Fibroblast of mammary gland (primary cell): ENCODE data around the gene TEDC2.

Experiments used
- DNase-seq: peaks from one replicate; pipeline ENCODE4 v3.0.0-alpha.2; 2010; ENCODE audit warnings: low read depth
- H3K4me3 ChIP-seq: 2 replicates; pipeline ENCODE4 v1.5.1; 2011; ENCODE audit warnings: low read depth, mild to moderate bottlenecking, low read length, moderate library complexity; ENCODE audit not compliant: control insufficient read depth
- CTCF ChIP-seq: conservative IDR thresholded peaks from 2 replicates; pipeline ENCODE4 v1.5.1; 2011; ENCODE audit warnings: low read depth, low read length, inconsistent platforms; ENCODE audit not compliant: control insufficient read depth, insufficient read depth

TEDC2 gene

GRCh38 chr16:2450535-2450934, 9.4 kb upstream of the TEDC2 start:
- no peak overlapping the region for H3K4me3 ChIP-seq
- DNase-seq, result no peak
- no peak for TF ChIP-seq CTCF

DNA sequence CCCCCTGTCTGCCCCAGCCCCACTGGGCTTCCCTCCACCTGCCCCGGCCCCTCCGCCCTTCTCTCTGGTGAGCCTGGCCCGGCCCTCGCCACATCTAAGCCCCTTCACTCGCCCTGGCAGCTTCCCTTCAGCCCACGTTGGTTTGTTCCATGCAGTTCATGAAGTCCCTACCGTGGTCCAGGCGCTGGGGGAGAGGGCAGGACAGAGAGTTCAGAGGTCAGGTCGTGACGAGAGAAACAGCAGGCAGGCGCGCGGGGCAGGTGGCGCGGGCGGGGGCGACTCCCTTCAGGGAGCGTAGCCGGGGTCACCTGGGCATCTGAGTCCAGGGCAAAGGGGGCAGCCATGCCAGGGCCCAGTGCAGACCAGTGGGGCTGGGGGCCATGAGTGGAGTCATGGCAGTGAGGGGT, 8.9 kb upstream of the TEDC2 start:
- TF ChIP-seq CTCF, result no peak
- H3K4me3 ChIP-seq, result no peak overlapping the region
- no peak for DNase-seq

- no peak for DNase-seq
- no peak for TF ChIP-seq CTCF
- H3K4me3 ChIP-seq, result no peak overlapping the region
Measured at GRCh38 chr16:2451851-2452320, 8.0 kb upstream of the TEDC2 start.

GRCh38 chr16:2452650-2453049, 7.3 kb upstream of the TEDC2 start:
- TF ChIP-seq CTCF, result no peak
- H3K4me3 ChIP-seq, result no peak overlapping the region
- DNase-seq, result no peak

DNA sequence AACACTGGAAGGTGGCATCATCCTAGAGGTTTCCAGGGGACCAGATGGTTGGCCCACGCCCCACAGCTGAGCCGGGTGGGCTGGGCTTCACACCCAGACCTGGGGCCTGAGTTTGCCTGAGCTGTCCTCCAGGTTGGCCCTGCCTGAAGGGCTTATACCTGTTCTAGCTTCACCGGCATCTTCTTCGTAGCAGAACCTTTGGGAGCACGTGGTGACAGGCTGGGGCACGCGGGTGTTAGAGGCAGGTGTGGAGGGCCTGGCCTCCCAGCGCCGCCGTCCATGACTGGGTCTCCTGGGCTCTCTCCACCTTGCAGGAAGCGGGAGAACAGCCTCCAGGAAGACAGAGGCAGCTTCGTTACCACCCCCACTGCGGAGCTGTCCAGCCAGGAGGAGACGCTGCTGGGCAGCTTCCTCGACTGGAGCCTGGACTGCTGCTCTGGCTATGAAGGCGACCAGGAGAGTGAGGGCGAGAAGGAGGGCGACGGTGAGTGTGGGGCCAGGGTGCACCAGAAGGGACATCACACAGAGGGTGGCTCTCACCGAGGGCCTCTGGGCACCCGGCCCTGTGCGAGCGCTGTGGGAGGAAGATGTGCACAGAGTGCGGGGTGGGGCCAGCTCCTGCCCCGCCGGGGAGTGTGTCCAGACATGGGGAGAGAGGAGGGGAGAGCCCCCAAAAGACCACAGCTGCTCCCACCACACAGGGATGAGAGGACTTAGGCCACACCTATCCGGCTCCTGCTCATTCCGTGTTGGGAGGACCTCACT, 4.6 kb upstream of the TEDC2 start:
- TF ChIP-seq CTCF, result no peak
- DNase-seq, result no peak
- H3K4me3 ChIP-seq, result no peak overlapping the region

DNA sequence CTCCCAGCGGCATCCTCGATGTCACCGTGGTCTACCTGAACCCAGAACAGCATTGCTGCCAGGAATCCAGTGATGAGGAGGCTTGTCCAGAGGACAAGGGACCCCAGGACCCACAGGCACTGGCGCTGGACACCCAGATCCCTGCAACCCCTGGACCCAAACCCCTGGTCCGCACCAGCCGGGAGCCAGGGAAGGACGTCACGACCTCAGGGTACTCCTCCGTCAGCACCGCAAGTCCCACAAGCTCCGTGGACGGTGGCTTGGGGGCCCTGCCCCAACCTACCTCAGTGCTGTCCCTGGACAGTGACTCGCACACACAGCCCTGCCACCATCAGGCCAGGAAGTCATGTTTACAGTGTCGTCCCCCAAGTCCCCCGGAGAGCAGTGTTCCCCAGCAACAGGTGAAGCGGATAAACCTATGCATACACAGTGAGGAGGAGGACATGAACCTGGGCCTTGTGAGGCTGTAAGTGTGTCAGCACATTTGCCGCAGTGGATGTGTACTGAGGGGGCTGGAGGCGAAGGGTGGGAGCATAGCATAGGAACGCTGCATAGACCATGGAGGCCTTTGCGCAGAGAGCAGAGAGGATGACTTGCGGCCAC, 3.3 kb upstream of the TEDC2 start:
- no peak for TF ChIP-seq CTCF
- no peak overlapping the region for H3K4me3 ChIP-seq
- DNase-seq, result no peak

DNA sequence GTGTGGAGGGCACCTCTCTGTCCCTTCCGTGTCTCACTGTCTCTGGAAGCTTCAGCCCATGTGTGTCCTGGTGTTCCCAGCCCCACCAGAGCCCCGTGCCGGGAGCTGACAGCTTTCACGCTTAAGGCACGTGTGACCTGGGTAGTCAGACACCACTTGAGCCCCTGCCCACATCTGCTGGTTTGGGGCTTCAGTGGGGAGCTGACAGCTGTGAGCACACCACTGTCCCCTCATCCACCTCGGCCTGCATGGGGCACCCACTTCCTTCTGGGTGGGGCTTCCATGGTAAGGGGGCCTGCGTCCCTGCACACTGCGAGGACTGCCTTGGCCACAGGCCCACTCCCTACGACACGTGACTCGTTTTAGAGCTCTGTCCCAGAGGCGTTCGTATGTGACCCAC, 2.6 kb upstream of the TEDC2 start:
- no peak for TF ChIP-seq CTCF
- H3K4me3 ChIP-seq, result no peak overlapping the region
- DNase-seq, result no peak
